HS-5 (cell line): ENCODE data around the gene CD1D.
"Not testable (repeated sequence)": the region's sequence is repeated elsewhere in the genome, so short reads cannot be mapped to it uniquely, and the experiment has no call there.

Experiments
- DNase-seq: peaks from one replicate; pipeline ENCODE4 v3.0.0-alpha.2; 2012; ENCODE audit warnings: low read depth

Gene CD1D

GRCh38 chr1:158176849-158177699 lies 3.6 kb upstream of the CD1D start:
- DNase-seq = not testable (repeated sequence)

- no peak for DNase-seq
These were observed 2.8 kb upstream of the CD1D start for GRCh38 chr1:158177700-158178450.

GRCh38 chr1:158179301-158180041 lies 1.2 kb upstream of the CD1D start:
- no peak for DNase-seq

- DNase-seq = no peak
These were observed 855 bp downstream of the CD1D start for GRCh38 chr1:158181577-158181922.

GRCh38 chr1:158185770-158186169 lies 5.1 kb downstream of the CD1D start:
- DNase-seq = no peak

- no peak for DNase-seq
These were observed 5.5 kb downstream of the CD1D start for GRCh38 chr1:158186180-158186579.

GRCh38 chr1:158188611-158189010 lies 7.9 kb downstream of the CD1D start:
- DNase-seq = no peak

- DNase-seq = no peak
These were observed 8.9 kb downstream of the CD1D start for GRCh38 chr1:158189624-158190023.

GRCh38 chr1:158191299-158191698 lies 10.6 kb downstream of the CD1D start:
- DNase-seq = no peak

GRCh38 chr1:158196461-158196860 lies 15.8 kb downstream of the CD1D start:
- DNase-seq = no peak

GRCh38 chr1:158199849-158200248 lies 19.2 kb downstream of the CD1D start:
- no peak for DNase-seq

- DNase-seq = no peak
These were observed 19.8 kb downstream of the CD1D start for GRCh38 chr1:158200527-158200926.

GRCh38 chr1:158203693-158204457 lies 23.2 kb downstream of the CD1D start:
- peak; percentile 41 for DNase-seq

GRCh38 chr1:158204458-158204827 lies 23.7 kb downstream of the CD1D start:
- DNase-seq = no peak

GRCh38 chr1:158208586-158209116 lies 28.0 kb downstream of the CD1D start:
- no peak for DNase-seq

- no peak for DNase-seq
These were observed 31.6 kb downstream of the CD1D start for GRCh38 chr1:158212320-158212719.

- not testable (repeated sequence) for DNase-seq
These were observed 42.8 kb downstream of the CD1D start for GRCh38 chr1:158223445-158223844.

GRCh38 chr1:158227904-158228623 lies 47.4 kb downstream of the CD1D start:
- DNase-seq = no peak
